RCC 7860 (cell line): ENCODE measurements around the gene STEEP1.
"Not testable (repeated sequence)": the region's sequence is repeated elsewhere in the genome, so short reads cannot be mapped to it uniquely, and the experiment has no call there.

ENCODE experiments used
- DNase-seq: peaks from one replicate; pipeline ENCODE4 v3.0.0-alpha.2; 2015; ENCODE audit warnings: low spot score
- FAIRE-seq: peaks from 2 replicates; lab custom pipeline; 2012; peaks lifted over from hg19 to GRCh38; lab: Jason Lieb, UNC

STEEP1 gene

GRCh38 chrX:119537487-119537886 lies 27.7 kb downstream of the STEEP1 start:
- DNase-seq (peak; percentile 10), FAIRE-seq (no peak)

DNA sequence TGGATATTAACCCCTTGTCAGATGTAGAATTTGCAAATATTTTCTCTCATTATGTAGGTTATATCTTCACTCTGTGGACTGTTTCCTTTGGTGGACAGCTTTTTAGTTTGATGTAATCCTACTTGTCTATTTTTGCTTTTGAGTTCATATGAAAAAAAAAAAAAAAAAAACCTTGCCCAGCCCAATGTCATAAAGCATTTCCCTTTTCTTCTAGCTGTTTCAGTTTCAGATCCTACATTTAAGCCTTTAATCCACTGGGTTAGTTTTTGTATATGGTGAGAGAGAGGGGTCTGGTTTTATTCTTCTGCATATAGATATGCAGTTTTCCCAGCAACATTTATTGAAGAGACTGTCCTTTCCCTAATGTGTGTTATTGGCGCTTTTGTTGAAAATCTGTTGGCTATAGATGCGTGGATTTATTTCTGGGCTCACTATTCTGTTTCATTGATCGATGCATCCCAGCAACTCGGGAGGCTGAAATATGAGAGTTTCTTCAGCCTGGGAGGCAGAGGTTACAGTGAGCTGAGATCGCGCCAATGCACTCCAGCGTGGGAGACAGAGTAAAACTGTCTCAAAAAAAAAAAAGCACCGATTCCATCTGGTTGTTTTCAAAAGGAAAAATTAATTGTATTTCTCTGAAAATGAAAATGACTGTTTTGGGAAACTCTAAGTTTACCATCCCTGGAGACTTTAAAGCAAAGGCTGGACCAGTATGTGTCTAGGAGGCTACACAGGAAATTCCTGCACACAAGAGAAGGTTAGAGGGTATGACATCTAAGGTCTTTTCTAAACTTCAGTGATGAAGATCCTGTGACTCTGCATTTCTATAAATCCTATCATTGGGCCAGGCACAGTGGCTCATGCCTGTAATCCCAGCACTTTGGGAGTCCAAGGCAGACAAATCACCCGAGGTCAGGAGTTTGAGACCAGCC lies 35.6 kb downstream of the STEEP1 start:
- DNase-seq (no peak), FAIRE-seq (no peak)

GRCh38 chrX:119523664-119524184 lies 41.5 kb downstream of the STEEP1 start:
- DNase-seq (no peak), FAIRE-seq (no peak)

GRCh38 chrX:119521246-119521645 lies 44.0 kb downstream of the STEEP1 start:
- DNase-seq: no peak
- no peak for FAIRE-seq

DNA sequence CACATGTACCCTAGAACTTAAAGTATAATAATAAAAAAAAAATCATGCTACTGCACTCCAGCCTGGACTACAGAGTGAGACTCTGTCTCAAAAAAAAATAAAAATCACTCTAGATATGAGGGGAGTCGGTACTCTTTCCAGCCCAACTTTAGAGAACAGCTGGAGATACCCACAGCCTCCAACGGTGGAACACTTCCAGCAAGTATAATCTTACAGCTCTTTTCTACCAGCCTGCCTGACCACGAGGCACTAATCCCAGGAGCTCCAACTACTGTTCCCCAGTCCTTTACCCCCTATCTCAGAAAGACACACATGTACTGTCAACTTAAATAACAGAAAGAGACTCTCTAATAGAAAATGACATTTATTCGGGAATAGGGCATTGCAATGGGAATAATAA lies 46.8 kb downstream of the STEEP1 start:
- no peak for FAIRE-seq
- DNase-seq: no peak

DNA sequence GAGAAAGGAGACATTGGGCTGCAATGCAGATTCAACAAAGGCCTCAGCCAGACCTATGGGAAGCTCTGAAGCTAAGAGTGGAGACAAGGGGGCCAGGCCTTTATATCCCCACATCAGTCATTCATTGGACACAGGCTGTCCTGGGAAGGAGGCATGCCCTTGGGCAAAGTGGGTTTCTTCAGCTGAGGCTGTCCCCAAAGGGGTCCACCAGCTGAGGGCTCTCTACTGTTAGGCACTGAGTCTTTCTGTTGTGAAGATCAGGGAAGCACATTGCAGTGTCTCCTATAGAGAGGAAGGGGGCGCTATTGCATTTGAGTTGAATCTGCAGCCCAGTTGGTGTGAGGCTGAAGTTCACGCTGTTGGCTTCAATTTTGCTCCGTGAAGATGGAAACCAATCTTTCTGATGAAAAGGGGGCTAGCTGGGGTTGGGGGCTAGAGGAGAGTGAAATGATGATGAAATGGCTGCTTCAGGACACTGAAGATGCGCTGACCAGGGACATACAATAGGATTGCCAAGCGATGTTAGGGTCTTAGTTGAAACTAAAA lies 49.0 kb downstream of the STEEP1 start:
- FAIRE-seq (peak; percentile 23), DNase-seq (peak; percentile 49)

DNA sequence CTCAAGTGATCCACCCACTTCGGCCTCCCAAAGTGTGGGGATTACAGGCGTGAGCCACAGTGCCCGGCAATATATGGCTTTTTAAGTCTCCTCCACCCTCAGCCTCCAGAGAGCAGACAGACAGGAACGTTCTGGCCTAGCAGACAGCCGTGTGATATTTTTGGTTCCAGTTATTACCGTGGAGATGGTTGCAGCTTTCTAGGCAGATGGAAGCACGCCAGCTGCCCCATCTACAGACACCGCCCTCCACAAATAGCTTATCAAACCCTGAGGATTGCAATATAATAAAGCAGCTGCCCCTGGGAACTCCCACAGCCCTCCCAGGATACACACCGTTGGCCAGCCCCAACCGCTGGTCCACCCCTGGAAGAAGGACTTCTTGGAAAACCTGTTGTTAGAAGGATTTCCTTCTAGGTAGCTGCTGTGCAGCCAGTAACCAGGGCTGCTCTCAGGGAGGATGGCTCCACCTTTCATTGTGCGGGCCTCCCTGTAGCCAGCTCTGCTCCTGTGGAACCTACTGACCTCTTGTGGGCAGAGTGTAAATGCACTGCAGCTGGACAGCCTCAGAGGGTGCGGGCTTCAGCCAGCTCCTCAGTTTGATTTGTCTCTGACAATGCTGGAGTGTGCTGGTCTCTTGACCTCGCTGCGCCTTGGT lies 52.9 kb downstream of the STEEP1 start:
- FAIRE-seq (peak; percentile 7), DNase-seq (peak; percentile 45)

- FAIRE-seq: no peak
These were observed 58.0 kb downstream of the STEEP1 start for GRCh38 chrX:119507206-119507605.

GRCh38 chrX:119505945-119506344 lies 59.3 kb downstream of the STEEP1 start:
- FAIRE-seq (no peak), DNase-seq (no peak)

More at GRCh38 chrX:119507206-119507605, 58.0 kb downstream of the STEEP1 start:
- no peak for DNase-seq

DNA sequence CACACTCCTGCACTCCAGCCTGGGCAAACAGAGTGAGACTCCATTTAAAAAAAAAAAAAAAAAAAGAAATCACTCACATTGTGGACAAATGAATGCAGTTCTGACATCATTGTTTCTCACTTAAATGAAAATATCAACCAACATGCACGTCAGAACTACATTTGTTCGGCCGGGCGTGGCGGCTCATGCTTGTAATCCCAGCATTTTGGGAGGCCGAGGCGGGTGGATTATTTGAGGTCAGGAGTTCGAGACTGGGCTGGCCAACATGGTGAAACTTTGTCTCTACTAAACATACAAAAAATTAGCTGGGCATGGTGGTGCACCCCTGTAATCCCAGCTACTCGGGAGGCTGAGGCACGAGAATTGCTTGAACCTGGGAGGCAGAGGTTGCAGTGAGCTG lies 60.1 kb downstream of the STEEP1 start:
- FAIRE-seq, DNase-seq: not testable (repeated sequence)

DNA sequence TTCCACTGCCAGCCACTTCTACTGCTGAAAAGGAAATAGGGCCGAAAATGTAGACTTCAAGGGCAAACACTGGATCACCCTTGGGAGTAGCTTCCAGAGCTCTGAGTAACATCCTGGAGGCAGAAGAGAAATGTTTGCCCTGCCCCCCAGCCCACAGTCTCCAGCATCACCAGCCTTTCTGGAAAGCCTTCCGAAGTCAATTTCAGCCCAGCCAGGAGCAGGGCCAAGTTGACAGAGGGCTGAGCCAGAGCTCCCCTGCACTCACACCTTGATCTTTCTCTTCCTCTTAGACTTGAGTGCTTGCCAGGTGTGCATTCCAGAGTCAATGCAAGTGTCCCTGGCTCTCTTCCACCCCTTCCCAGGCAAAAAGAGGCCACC lies 61.7 kb downstream of the STEEP1 start:
- FAIRE-seq: no peak

DNA sequence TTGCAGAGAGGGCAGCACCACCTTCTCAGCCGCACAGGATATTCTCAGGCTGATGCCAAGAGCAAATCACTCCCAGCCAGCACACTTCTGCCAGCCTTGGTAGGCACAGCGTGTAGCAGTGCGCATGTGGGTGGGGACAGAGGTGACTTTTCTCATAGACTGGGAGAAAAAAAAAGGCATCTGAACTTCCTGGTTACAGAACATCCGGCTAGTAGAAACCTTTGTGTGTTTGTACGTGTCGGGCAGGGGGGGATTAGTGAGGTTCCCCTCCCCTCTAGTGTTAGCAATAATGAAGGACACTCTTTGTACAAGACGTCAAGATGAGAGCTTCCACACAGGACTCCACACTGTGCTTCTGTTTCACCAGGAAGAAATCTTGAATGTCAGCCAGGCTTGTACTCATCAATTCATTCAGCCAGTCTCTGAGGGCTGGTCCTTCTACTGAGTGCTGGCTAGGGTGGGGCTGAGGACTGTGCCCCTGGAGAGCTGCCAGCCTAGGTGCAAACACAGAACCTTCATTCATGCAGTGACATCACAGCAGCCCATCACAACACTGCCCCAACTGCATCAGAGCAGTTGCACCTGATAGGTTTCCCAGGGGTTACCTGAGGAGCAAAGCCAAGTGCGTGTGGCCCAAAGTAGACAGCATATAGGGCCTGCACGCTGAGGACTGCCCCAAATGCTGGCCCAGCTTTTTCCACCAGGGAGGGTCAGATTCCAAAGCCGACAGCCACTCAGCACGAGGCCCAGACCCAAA lies 62.3 kb downstream of the STEEP1 start:
- no peak for DNase-seq
- FAIRE-seq: no peak

More for the DNA sequence above, 61.7 kb downstream of the STEEP1 start:
- peak; percentile 47 for DNase-seq

GRCh38 chrX:119501511-119502148 lies 63.6 kb downstream of the STEEP1 start:
- DNase-seq (no peak), FAIRE-seq (no peak)

DNA sequence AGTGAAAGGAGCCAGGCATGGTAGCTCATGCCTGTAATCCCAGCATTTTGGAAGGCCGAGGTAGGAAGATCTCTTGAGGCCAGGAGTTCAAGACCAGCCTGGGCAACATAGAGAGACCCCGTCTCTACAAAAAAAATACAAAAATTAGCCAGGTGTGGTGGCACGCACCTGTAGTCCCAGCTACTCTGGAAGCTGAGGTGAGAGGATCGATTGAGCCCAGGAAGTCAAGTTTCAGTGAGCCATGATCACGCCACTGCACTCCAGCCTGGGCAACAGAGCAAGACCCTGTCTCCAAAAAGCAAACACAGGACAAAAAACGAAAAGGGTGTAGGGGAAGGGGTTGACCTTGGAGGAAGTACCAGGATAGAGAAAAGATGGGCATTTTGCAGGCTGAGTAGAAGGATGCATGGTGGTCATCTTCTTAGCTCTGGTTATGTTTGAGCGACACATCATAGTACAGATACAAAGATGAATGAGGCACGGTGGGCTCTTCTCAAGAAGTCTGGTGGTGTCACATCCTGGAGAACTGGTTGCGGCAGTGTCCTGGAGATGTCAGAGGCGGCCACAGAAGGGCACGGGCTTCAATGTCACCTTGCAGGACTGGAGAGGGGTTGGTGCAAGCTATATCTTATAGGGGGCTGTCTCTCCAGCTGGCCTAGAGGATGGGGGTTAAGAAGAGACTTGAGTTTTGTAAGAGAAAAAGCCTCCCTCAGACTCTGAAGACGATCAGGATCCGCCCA lies 65.0 kb downstream of the STEEP1 start:
- DNase-seq: no peak
- FAIRE-seq: no peak

GRCh38 chrX:119497185-119497584 lies 68.0 kb downstream of the STEEP1 start:
- DNase-seq: no peak
- FAIRE-seq: no peak

- no peak for DNase-seq
- no peak for FAIRE-seq
These were observed 69.2 kb downstream of the STEEP1 start for GRCh38 chrX:119495734-119496726.

DNA sequence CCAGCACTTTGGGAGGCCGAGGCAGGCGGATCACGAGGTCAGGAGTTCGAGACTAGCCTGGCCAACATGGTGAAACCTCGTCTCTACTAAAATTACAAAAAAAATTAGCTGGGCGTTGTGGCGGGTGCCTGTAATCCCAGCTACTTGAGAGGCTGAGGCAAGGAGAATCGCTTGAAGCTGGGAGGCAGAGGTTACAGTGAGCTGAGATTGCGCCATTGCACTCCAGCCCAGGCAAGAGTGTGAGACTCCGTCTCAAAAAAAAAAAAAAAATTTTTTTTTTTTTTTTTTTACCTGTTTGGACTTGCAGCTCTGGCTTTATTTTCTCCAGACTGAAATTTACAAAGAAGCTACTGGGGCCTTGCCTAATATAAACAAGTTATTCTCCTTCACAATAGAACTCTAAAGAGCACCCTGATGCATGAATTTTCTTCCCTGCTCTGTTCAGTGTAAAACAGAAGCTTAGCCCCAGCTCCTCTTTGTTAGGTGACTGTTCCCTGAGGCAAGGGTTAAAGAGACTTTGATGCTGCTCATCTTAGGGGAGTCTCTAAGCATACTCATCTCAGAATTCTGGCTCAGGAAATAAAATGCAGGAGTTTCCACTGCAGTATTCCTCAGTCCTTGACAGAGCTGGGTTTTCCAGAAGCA lies 71.2 kb downstream of the STEEP1 start:
- FAIRE-seq, DNase-seq: not testable (repeated sequence)

- no peak for DNase-seq
- FAIRE-seq: no peak
These were observed 72.7 kb downstream of the STEEP1 start for GRCh38 chrX:119492463-119492862.
